ENCODE measurements around the gene LBR. TPM values are rescaled to one million over a fixed set of nuclear protein-coding genes. Genes with fewer than 3 reads are reported as not detected.

The LBR gene
- total RNA-seq, 1 experiment from 2014 or later, result 60.9 TPM

- TF ChIP-seq CTCF (conservative IDR thresholded peaks at IDR 0.05), result no peak
- no peak overlapping the region for H3K4me3 Mint-ChIP-seq
- H3K4me1 Mint-ChIP-seq, result peaks cover 22 to 23% of the 10 kb centered on the region in 2 experiments
- Histone ChIP-seq H3K79me2 (ENCODE audit: insufficient read depth, low read length) (no peaks in the 10 kb centered on the region), H3T11ph (ENCODE audit: low read length) (no peak overlapping the region), H3K23ac (ENCODE audit: insufficient read length, low read depth, low read length) (no peak overlapping the region), H3K4me2 (ENCODE audit: insufficient read depth, insufficient read length, low read length) (no peak overlapping the region), H4K5ac (ENCODE audit: insufficient read length, low read depth, low read length) (no peak overlapping the region), H3K9ac (ENCODE audit: extremely low read depth, insufficient read length, low read length) (no peak overlapping the region), H2AK5ac (ENCODE audit: insufficient read length, low read length) (no peak overlapping the region), H2BK120ac (ENCODE audit: low read depth, low read length, poor library complexity, severe bottlenecking) (no peak overlapping the region), H2BK20ac (ENCODE audit: low read depth, low read length, poor library complexity, severe bottlenecking) (no peak overlapping the region), H3K27ac (ENCODE audit: insufficient read length, low read depth, low read length) (no peak overlapping the region), H3K18ac (ENCODE audit: insufficient read length, low read depth, low read length) (no peak overlapping the region), H3K14ac (ENCODE audit: insufficient read depth, low read length) (no peak overlapping the region), H4K91ac (ENCODE audit: insufficient read length, low read depth, low read length) (no peak overlapping the region), H4K8ac (replicated peaks; ENCODE audit: insufficient read length, low read depth, low read length) (no peak overlapping the region), H3K4ac (ENCODE audit: low read depth, low read length) (no peak overlapping the region), H4K20me1 (ENCODE audit: control insufficient read depth, insufficient read depth, insufficient read length) (no peaks in the 10 kb centered on the region), H3K79me1 (ENCODE audit: insufficient read depth, low read depth, low read length, poor library complexity, severe bottlenecking) (no peaks in the 10 kb centered on the region), H2BK15ac (ENCODE audit: low read depth, low read length) (no peak overlapping the region), H3K27me3 (ENCODE audit: insufficient read depth, low read length) (no peaks in the 10 kb centered on the region), H3K23me2 (ENCODE audit: insufficient read length, low read depth, low read length, poor library complexity, severe bottlenecking) (no peaks in the 10 kb centered on the region), H2BK12ac (ENCODE audit: insufficient read length, low read depth, low read length) (no peak overlapping the region), H2BK5ac (ENCODE audit: insufficient read length, low read length) (no peak overlapping the region), H3K9me3 (ENCODE audit: control insufficient read depth, low read depth, low read length) (no peaks in the 10 kb centered on the region), H3K56ac (ENCODE audit: insufficient read length, low read depth, low read length) (no peak overlapping the region), H2AFZ (ENCODE audit: low read length) (no peak overlapping the region), H3K4me1 (ENCODE audit: insufficient read depth, low read length) (peaks cover 7% of the 10 kb centered on the region; the same call in 1 of the 2 replicates)
- no peak overlapping the region for H3K27ac Mint-ChIP-seq
- WGBS (ENCODE audit: extremely low coverage, insufficient read length, low lambda C conversion rate), result no CpG with 5 or more reads among the region's 5 CpGs
- DNase-seq, result peak; percentile 24
- no peaks in the 10 kb centered on the region for H3K36me3 Mint-ChIP-seq (ENCODE audit: insufficient read depth in 1 of 3, low read depth in 3 of 3)
- H3K27me3 Mint-ChIP-seq (ENCODE audit: low read depth), result peaks cover 5% of the 10 kb centered on the region
- H3K9me3 Mint-ChIP-seq, result no peaks in the 10 kb centered on the region
Observed at GRCh38 chr1:225469051-225469450, 41.2 kb upstream of the LBR start.
